ENCODE results near the gene RPIA. TPM values are rescaled to one million over a fixed set of nuclear protein-coding genes. Genes with fewer than 3 reads are reported as not detected.

The RPIA gene
- total RNA-seq, 4 donors from 2014 or later = 6.5 to 17.6 (median 11.0) TPM

- no peaks in the 10 kb centered on the region for H3K27me3 ChIP-seq
- H3K9me3 ChIP-seq = no peaks in the 10 kb centered on the region
- 90 to 91% methylated on average over 4 of the region's 4 CpGs for WGBS, 2 donors
- H3K27ac ChIP-seq = peak overlapping the region in 2 of 4 donors; percentile 2 to 80
- intact Hi-C loops (cut with DNase I) = no loop called here
- H3K4me3 ChIP-seq = no peak overlapping the region
- no peak for TF ChIP-seq POLR2A (IDR thresholded peaks at IDR 0.05)
- TF ChIP-seq, protein P1, sequence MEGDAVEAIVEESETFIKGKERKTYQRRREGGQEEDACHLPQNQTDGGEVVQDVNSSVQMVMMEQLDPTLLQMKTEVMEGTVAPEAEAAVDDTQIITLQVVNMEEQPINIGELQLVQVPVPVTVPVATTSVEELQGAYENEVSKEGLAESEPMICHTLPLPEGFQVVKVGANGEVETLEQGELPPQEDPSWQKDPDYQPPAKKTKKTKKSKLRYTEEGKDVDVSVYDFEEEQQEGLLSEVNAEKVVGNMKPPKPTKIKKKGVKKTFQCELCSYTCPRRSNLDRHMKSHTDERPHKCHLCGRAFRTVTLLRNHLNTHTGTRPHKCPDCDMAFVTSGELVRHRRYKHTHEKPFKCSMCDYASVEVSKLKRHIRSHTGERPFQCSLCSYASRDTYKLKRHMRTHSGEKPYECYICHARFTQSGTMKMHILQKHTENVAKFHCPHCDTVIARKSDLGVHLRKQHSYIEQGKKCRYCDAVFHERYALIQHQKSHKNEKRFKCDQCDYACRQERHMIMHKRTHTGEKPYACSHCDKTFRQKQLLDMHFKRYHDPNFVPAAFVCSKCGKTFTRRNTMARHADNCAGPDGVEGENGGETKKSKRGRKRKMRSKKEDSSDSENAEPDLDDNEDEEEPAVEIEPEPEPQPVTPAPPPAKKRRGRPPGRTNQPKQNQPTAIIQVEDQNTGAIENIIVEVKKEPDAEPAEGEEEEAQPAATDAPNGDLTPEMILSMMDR (IDR thresholded peaks at IDR 0.05) = no peak
- H3K4me1 ChIP-seq = peaks cover 0 to 49% (median 13%) of the 10 kb centered on the region in 3 donors
- no peak for DNase-seq
- peaks cover 0 to 40% (median 0%) of the 10 kb centered on the region in 3 donors for H3K36me3 ChIP-seq
These were observed 41.9 kb downstream of the RPIA start for GRCh38 chr2:88733155-88733902.

- peak overlapping the region in 3 of 4 donors; percentile 11 to 80 (median 74) for H3K27ac ChIP-seq
- no peak for DNase-seq
- no peaks in the 10 kb centered on the region for H3K9me3 ChIP-seq
- TF ChIP-seq, protein P1 (IDR thresholded peaks at IDR 0.05) = no peak
- TF ChIP-seq POLR2A (IDR thresholded peaks at IDR 0.05) = no peak
- 70 to 78% methylated on average over 4 of the region's 4 CpGs for WGBS, 2 donors
- H3K4me1 ChIP-seq = peaks cover 0 to 49% (median 13%) of the 10 kb centered on the region in 3 donors
- no peaks in the 10 kb centered on the region for H3K27me3 ChIP-seq
- H3K36me3 ChIP-seq = peaks cover 0 to 50% (median 8%) of the 10 kb centered on the region in 3 donors
- intact Hi-C loops (cut with DNase I) = no loop called here
- no peak overlapping the region for H3K4me3 ChIP-seq
These were observed 43.7 kb downstream of the RPIA start for GRCh38 chr2:88735133-88735532.

DNA sequence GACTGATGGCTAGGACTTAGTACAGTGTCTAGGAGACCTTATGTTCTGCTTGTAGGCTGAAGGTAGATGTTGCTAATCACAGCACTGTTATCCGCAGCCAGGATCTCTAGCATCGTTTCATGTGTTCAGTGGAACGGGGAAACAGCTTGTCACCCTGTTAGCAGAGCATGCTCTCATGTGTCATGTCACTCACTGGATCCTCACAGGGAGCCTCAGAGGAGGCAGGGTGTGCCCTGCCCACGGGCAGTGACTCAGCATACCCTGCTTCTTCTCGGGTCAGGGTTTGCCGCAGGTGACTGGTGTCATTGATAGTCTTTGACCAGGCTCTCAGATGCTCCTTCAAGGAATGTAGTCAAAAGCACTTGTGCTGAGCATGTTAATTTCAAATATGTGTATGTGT is 44.4 kb downstream of the RPIA start:
- no peak for TF ChIP-seq POLR2A (IDR thresholded peaks at IDR 0.05)
- TF ChIP-seq, protein P1 (IDR thresholded peaks at IDR 0.05) = no peak
- Histone ChIP-seq H3K27me3 (no peaks in the 10 kb centered on the region), H3K4me1 (peaks cover 0 to 49% (median 13%) of the 10 kb centered on the region in 3 donors), H3K9me3 (no peaks in the 10 kb centered on the region), H3K27ac (peak overlapping the region; percentile 32 to 80 (median 56)), H3K36me3 (peaks cover 0 to 57% (median 8%) of the 10 kb centered on the region in 3 donors), H3K4me3 (no peak overlapping the region)
- 62 to 71% methylated on average over 6 of the region's 6 CpGs for WGBS, 2 donors
- intact Hi-C loops (cut with DNase I) = no loop called here
- DNase-seq = no peak

GRCh38 chr2:88736437-88736836 is 45.0 kb downstream of the RPIA start:
- intact Hi-C loops (cut with DNase I) = no loop called here
- no peaks in the 10 kb centered on the region for H3K27me3 ChIP-seq
- H3K27ac ChIP-seq = peak overlapping the region; percentile 32 to 80 (median 48)
- WGBS, 2 donors = 62 to 75% methylated on average over 6 to 7 of the region's 8 CpGs
- TF ChIP-seq, protein P1 (IDR thresholded peaks at IDR 0.05) = no peak
- no peak for TF ChIP-seq POLR2A (IDR thresholded peaks at IDR 0.05)
- no peaks in the 10 kb centered on the region for H3K9me3 ChIP-seq
- H3K4me3 ChIP-seq = no peak overlapping the region
- no peak for DNase-seq
- H3K36me3 ChIP-seq = peaks cover 0 to 63% (median 8%) of the 10 kb centered on the region in 3 donors
- peaks cover 0 to 49% (median 13%) of the 10 kb centered on the region in 3 donors for H3K4me1 ChIP-seq

DNA sequence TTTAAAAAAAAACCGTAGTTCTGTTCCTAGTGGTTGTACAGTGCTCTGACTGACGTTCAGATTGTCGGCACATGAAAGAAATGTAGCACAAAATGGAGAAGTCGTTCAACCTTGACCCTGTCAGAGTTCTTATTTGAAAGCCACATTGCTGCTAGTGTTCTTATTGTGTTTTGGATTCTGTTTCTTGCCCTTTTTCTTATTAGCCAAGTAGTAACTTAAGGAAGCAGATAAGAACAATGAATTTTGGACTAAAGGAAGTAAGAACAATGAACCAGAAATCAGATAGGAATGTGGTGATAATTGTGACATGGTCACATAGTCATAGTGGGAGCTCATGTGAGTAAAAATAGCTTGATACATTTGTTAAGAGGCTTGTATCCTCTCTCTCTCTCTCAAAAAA is 45.9 kb downstream of the RPIA start:
- Histone ChIP-seq H3K4me1 (peaks cover 0 to 49% (median 13%) of the 10 kb centered on the region in 3 donors), H3K27me3 (no peaks in the 10 kb centered on the region), H3K4me3 (no peak overlapping the region), H3K27ac (peak overlapping the region in 3 of 4 donors; percentile 32 to 80 (median 56)), H3K9me3 (no peaks in the 10 kb centered on the region), H3K36me3 (peaks cover 0 to 72% (median 8%) of the 10 kb centered on the region in 3 donors)
- intact Hi-C loops (cut with DNase I) = no loop called here
- DNase-seq = no peak
- TF ChIP-seq, protein P1 (IDR thresholded peaks at IDR 0.05) = no peak
- no peak for TF ChIP-seq POLR2A (IDR thresholded peaks at IDR 0.05)
- 61 to 69% methylated on average over 4 of the region's 4 CpGs for WGBS, 2 donors
